ENCODE data around the gene CYP11A1. TPM values are rescaled to one million over a fixed set of nuclear protein-coding genes. Genes with fewer than 3 reads are reported as not detected.
A peak's percentile ranks its signal among the peaks of the same experiment; 100 is the strongest.

CYP11A1 gene
- total and polyA plus RNA-seq, 5 experiments from 2014 or later = not detected

- Mint-ChIP-seq H3K27ac (peak overlapping the region in 1 of 10 donors; percentile 25), H3K4me1 (peaks cover 6 to 25% (median 15%) of the 10 kb centered on the region in 4 donors), H3K27me3 (peaks cover 0 to under 1% (median 0%) of the 10 kb centered on the region in 5 donors), H3K4me3 (no peak overlapping the region), H3K9me3 (no peaks in the 10 kb centered on the region), H3K36me3 (no peaks in the 10 kb centered on the region)
- ATAC-seq (no peak), DNase-seq (peak in 1 of 10 donors; percentile 51)
- POLR2A ChIA-PET = interaction anchor here (0.7 kb wide), 1 partner anchor 121 kb away, joined by 3 read pairs; no protein-coding TSS in a partner anchor
These were observed 9.6 kb upstream of the CYP11A1 start for GRCh38 chr15:74376825-74377581.

- Mint-ChIP-seq H3K4me1 (peaks cover 6 to 25% (median 15%) of the 10 kb centered on the region in 4 donors), H3K27ac (peak overlapping the region in 2 of 10 donors; percentile 12 to 26), H3K4me3 (no peak overlapping the region), H3K27me3 (peaks cover 0 to 3% (median 0%) of the 10 kb centered on the region in 5 donors), H3K36me3 (no peaks in the 10 kb centered on the region), H3K9me3 (no peaks in the 10 kb centered on the region)
- POLR2A ChIA-PET = interaction anchor here (0.7 to 2.9 kb wide), 4 partner anchors 9 to 122 kb away, joined by 3 to 11 read pairs (median 4); no protein-coding TSS in a partner anchor
- DNase-seq (no peak), ATAC-seq (no peak)
These were observed 8.8 kb upstream of the CYP11A1 start for GRCh38 chr15:74376226-74376625.

- H3K4me1 Mint-ChIP-seq = peaks cover 6 to 25% (median 15%) of the 10 kb centered on the region in 4 donors
These were observed 7.9 kb upstream of the CYP11A1 start for GRCh38 chr15:74375303-74375693.

GRCh38 chr15:74374648-74375302 lies 7.3 kb upstream of the CYP11A1 start:
- Mint-ChIP-seq H3K27me3 (peaks cover 0 to 7% (median 5%) of the 10 kb centered on the region in 5 donors), H3K27ac (peak overlapping the region in 8 of 10 donors; percentile 7 to 84 (median 67)), H3K36me3 (no peaks in the 10 kb centered on the region), H3K4me3 (peak overlapping the region; percentile 69 to 91 (median 86)), H3K4me1 (peaks cover 6 to 25% (median 15%) of the 10 kb centered on the region in 4 donors), H3K9me3 (no peaks in the 10 kb centered on the region)
- peak in 1 of 10 donors; percentile 47 for DNase-seq
- ATAC-seq = peak in 1 of 2 donors; percentile 8
- POLR2A ChIA-PET = interaction anchor here (0.6 to 2.9 kb wide), 10 partner anchors 11 to 413 kb away, joined by 3 to 11 read pairs (median 3); no protein-coding TSS in a partner anchor

More at GRCh38 chr15:74375303-74375693, 7.9 kb upstream of the CYP11A1 start:
- ATAC-seq (no peak), DNase-seq (peak; percentile 60 to 90 (median 76))
- Mint-ChIP-seq H3K27me3 (peaks cover 0 to 4% (median 2%) of the 10 kb centered on the region in 5 donors), H3K36me3 (no peaks in the 10 kb centered on the region), H3K4me3 (peak overlapping the region; percentile 52 to 89 (median 84)), H3K9me3 (no peaks in the 10 kb centered on the region), H3K27ac (peak overlapping the region in 5 of 10 donors; percentile 7 to 78 (median 64))
- POLR2A ChIA-PET = interaction anchor here (1.2 to 2.9 kb wide), 6 partner anchors 10 to 412 kb away, joined by 3 to 11 read pairs (median 4); no protein-coding TSS in a partner anchor

- H3K27me3 Mint-ChIP-seq = peaks cover 0 to 8% (median 7%) of the 10 kb centered on the region in 5 donors
- H3K36me3 Mint-ChIP-seq = no peaks in the 10 kb centered on the region
- POLR2A ChIA-PET = interaction anchor here (0.6 to 2.9 kb wide), 11 partner anchors 11 to 413 kb away, joined by 3 to 11 read pairs (median 3); partner anchors contain the start of gene CLK3
- H3K9me3 Mint-ChIP-seq = no peaks in the 10 kb centered on the region
- H3K27ac Mint-ChIP-seq = peak overlapping the region; percentile 34 to 86 (median 78)
- H3K4me3 Mint-ChIP-seq = peak overlapping the region; percentile 69 to 91 (median 86)
- DNase-seq (peak; percentile 86 to 97 (median 92)), ATAC-seq (peak; percentile 96)
- peaks cover 6 to 25% (median 15%) of the 10 kb centered on the region in 4 donors for H3K4me1 Mint-ChIP-seq
These were observed 6.5 kb upstream of the CYP11A1 start for GRCh38 chr15:74373731-74374647.

GRCh38 chr15:74373056-74373650 lies 5.7 kb upstream of the CYP11A1 start:
- Mint-ChIP-seq H3K9me3 (no peaks in the 10 kb centered on the region), H3K27me3 (peaks cover 5 to 17% (median 9%) of the 10 kb centered on the region in 5 donors), H3K4me1 (peaks cover 3 to 25% (median 14%) of the 10 kb centered on the region in 4 donors), H3K4me3 (peak overlapping the region; percentile 69 to 91 (median 86)), H3K36me3 (no peaks in the 10 kb centered on the region), H3K27ac (peak overlapping the region in 3 of 10 donors; percentile 34 to 84 (median 38))
- POLR2A ChIA-PET = interaction anchor here (0.8 to 1.5 kb wide), 4 partner anchors 72 to 397 kb away, joined by 3 to 6 read pairs (median 4); partner anchors contain the start of gene CLK3
- DNase-seq = peak in 1 of 10 donors; percentile 55
- no peak for ATAC-seq

GRCh38 chr15:74370471-74370870 lies 3.0 kb upstream of the CYP11A1 start:
- peaks cover 7 to 39% (median 17%) of the 10 kb centered on the region in 5 donors for H3K27me3 Mint-ChIP-seq
- POLR2A ChIA-PET = no interaction called here

GRCh38 chr15:74369756-74370155 lies 2.3 kb upstream of the CYP11A1 start:
- Mint-ChIP-seq H3K4me3 (no peak overlapping the region), H3K4me1 (peaks cover 1 to 17% (median 13%) of the 10 kb centered on the region in 4 donors), H3K27me3 (peaks cover 9 to 42% (median 22%) of the 10 kb centered on the region in 5 donors), H3K27ac (no peak overlapping the region), H3K9me3 (no peaks in the 10 kb centered on the region), H3K36me3 (peaks cover 0 to 2% (median 0%) of the 10 kb centered on the region in 3 donors)
- ATAC-seq = no peak
- POLR2A ChIA-PET = interaction anchor here (0.5 kb wide), 1 partner anchor 399 kb away, joined by 3 read pairs; no protein-coding TSS in a partner anchor
- DNase-seq = peak in 1 of 10 donors; percentile 13

More at GRCh38 chr15:74370471-74370870, 3.0 kb upstream of the CYP11A1 start:
- ATAC-seq (no peak), DNase-seq (no peak)
- Mint-ChIP-seq H3K9me3 (no peaks in the 10 kb centered on the region), H3K36me3 (no peaks in the 10 kb centered on the region), H3K4me1 (peaks cover 3 to 24% (median 18%) of the 10 kb centered on the region in 4 donors), H3K4me3 (no peak overlapping the region), H3K27ac (no peak overlapping the region)

GRCh38 chr15:74369084-74369745 lies 1.8 kb upstream of the CYP11A1 start:
- H3K27me3 Mint-ChIP-seq = peaks cover 10 to 42% (median 25%) of the 10 kb centered on the region in 5 donors
- POLR2A ChIA-PET = no interaction called here
- H3K4me3 Mint-ChIP-seq = no peak overlapping the region
- H3K4me1 Mint-ChIP-seq = peaks cover 1 to 12% (median 8%) of the 10 kb centered on the region in 4 donors
- ATAC-seq (no peak), DNase-seq (peak in 1 of 10 donors; percentile 37)
- H3K9me3 Mint-ChIP-seq = no peaks in the 10 kb centered on the region
- peaks cover 0 to 2% (median 0%) of the 10 kb centered on the region in 3 donors for H3K36me3 Mint-ChIP-seq
- no peak overlapping the region for H3K27ac Mint-ChIP-seq

- Mint-ChIP-seq H3K4me3 (no peak overlapping the region), H3K27ac (no peak overlapping the region), H3K36me3 (peaks cover 0 to 2% (median 0%) of the 10 kb centered on the region in 3 donors), H3K4me1 (peaks cover 0 to 8% (median 2%) of the 10 kb centered on the region in 4 donors), H3K9me3 (no peaks in the 10 kb centered on the region), H3K27me3 (peaks cover 10 to 42% (median 25%) of the 10 kb centered on the region in 5 donors)
- DNase-seq = peak in 1 of 10 donors; percentile 19
- no peak for ATAC-seq
- POLR2A ChIA-PET = interaction anchor here (0.6 kb wide), 1 partner anchor 66 kb away, joined by 5 read pairs; the partner anchor contains the start of gene SEMA7A
These were observed 675 bp upstream of the CYP11A1 start for GRCh38 chr15:74368121-74368520.
